ENCODE results near the gene KLHL35.
"Not testable (repeated sequence)": the region's sequence is repeated elsewhere in the genome, so short reads cannot be mapped to it uniquely, and the experiment has no call there.

DNA sequence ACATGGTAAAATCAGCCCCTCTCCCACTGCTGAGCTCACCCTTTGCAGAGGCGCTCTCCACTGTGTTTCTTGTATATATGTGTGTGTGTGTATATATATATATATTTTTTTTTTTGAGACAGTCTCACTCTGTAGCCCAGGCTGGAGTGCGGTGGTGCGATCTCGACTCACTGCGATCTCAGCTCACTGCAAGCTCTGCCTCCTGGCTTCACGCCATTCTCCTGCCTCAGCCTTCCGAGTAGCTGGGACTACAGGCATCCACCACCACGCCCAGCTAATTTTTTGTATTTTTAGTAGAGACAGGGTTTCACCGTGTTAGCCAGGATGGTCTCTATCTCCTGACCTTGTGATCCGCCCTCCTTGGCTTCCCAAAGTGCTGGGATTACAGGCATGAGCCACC, 19.9 kb downstream of the KLHL35 start:
- TF ChIP-seq, protein P1, sequence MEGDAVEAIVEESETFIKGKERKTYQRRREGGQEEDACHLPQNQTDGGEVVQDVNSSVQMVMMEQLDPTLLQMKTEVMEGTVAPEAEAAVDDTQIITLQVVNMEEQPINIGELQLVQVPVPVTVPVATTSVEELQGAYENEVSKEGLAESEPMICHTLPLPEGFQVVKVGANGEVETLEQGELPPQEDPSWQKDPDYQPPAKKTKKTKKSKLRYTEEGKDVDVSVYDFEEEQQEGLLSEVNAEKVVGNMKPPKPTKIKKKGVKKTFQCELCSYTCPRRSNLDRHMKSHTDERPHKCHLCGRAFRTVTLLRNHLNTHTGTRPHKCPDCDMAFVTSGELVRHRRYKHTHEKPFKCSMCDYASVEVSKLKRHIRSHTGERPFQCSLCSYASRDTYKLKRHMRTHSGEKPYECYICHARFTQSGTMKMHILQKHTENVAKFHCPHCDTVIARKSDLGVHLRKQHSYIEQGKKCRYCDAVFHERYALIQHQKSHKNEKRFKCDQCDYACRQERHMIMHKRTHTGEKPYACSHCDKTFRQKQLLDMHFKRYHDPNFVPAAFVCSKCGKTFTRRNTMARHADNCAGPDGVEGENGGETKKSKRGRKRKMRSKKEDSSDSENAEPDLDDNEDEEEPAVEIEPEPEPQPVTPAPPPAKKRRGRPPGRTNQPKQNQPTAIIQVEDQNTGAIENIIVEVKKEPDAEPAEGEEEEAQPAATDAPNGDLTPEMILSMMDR (IDR thresholded peaks at IDR 0.05; ENCODE audit: insufficient read depth, low read length, poor library complexity, severe bottlenecking), result not testable (repeated sequence)
- not testable (repeated sequence) for TF ChIP-seq EZH2phosphoT487 (conservative IDR thresholded peaks at IDR 0.05; ENCODE audit: low read length)

All from SU-DHL-6 (cell line).